ENCODE results near the gene TRAF1. TPM values are rescaled to one million over a fixed set of nuclear protein-coding genes. Genes with fewer than 3 reads are reported as not detected.

The TRAF1 gene
- total RNA-seq, 1 donor from 2014 or later = 8.0 TPM

GRCh38 chr9:120951960-120952618, 25.5 kb upstream of the TRAF1 start:
- no peak for TF ChIP-seq CTCF (IDR thresholded peaks at IDR 0.05; ENCODE audit: unreplicated experiment)
- H3K9me3 Mint-ChIP-seq = no peaks in the 10 kb centered on the region
- no peaks in the 10 kb centered on the region for H3K36me3 Mint-ChIP-seq
- no peaks in the 10 kb centered on the region for H3K27me3 Mint-ChIP-seq (ENCODE audit: low read depth)
- DNase-seq (ENCODE audit: low spot score in 2 of 2, unreplicated experiment in 2 of 2) = no peak
- H3K27ac Mint-ChIP-seq = peak overlapping the region; percentile 78
- H3K4me3 Mint-ChIP-seq = no peak overlapping the region
- peaks cover 27% of the 10 kb centered on the region for H3K4me1 Mint-ChIP-seq

- Mint-ChIP-seq H3K4me3 (no peak overlapping the region), H3K27me3 (ENCODE audit: low read depth) (no peaks in the 10 kb centered on the region), H3K27ac (peak overlapping the region; percentile 73), H3K4me1 (peaks cover 27% of the 10 kb centered on the region), H3K36me3 (no peaks in the 10 kb centered on the region), H3K9me3 (no peaks in the 10 kb centered on the region)
- no peak for DNase-seq (ENCODE audit: low spot score in 2 of 2, unreplicated experiment in 2 of 2)
- TF ChIP-seq CTCF (IDR thresholded peaks at IDR 0.05; ENCODE audit: unreplicated experiment) = no peak
Observed at GRCh38 chr9:120950421-120951388, 24.1 kb upstream of the TRAF1 start.

- Mint-ChIP-seq H3K4me1 (peaks cover 25% of the 10 kb centered on the region), H3K4me3 (no peak overlapping the region), H3K27ac (no peak overlapping the region), H3K9me3 (no peaks in the 10 kb centered on the region), H3K36me3 (no peaks in the 10 kb centered on the region), H3K27me3 (ENCODE audit: low read depth) (no peaks in the 10 kb centered on the region)
- DNase-seq (ENCODE audit: low spot score in 2 of 2, unreplicated experiment in 2 of 2) = no peak
- no peak for TF ChIP-seq CTCF (IDR thresholded peaks at IDR 0.05; ENCODE audit: unreplicated experiment)
Observed at GRCh38 chr9:120949290-120949689, 22.7 kb upstream of the TRAF1 start.

GRCh38 chr9:120948824-120949223, 22.2 kb upstream of the TRAF1 start:
- no peak overlapping the region for H3K27ac Mint-ChIP-seq
- DNase-seq (ENCODE audit: low spot score in 2 of 2, unreplicated experiment in 2 of 2) = no peak
- H3K36me3 Mint-ChIP-seq = no peaks in the 10 kb centered on the region
- H3K27me3 Mint-ChIP-seq (ENCODE audit: low read depth) = no peaks in the 10 kb centered on the region
- no peaks in the 10 kb centered on the region for H3K9me3 Mint-ChIP-seq
- no peak for TF ChIP-seq CTCF (IDR thresholded peaks at IDR 0.05; ENCODE audit: unreplicated experiment)
- peaks cover 23% of the 10 kb centered on the region for H3K4me1 Mint-ChIP-seq
- no peak overlapping the region for H3K4me3 Mint-ChIP-seq

- H3K27ac Mint-ChIP-seq = no peak overlapping the region
- no peaks in the 10 kb centered on the region for H3K27me3 Mint-ChIP-seq (ENCODE audit: low read depth)
- H3K36me3 Mint-ChIP-seq = no peaks in the 10 kb centered on the region
- TF ChIP-seq CTCF (IDR thresholded peaks at IDR 0.05; ENCODE audit: unreplicated experiment) = no peak
- H3K9me3 Mint-ChIP-seq = no peaks in the 10 kb centered on the region
- no peak overlapping the region for H3K4me3 Mint-ChIP-seq
- DNase-seq (ENCODE audit: low spot score in 2 of 2, unreplicated experiment in 2 of 2) = no peak
- H3K4me1 Mint-ChIP-seq = peaks cover 18% of the 10 kb centered on the region
Observed at GRCh38 chr9:120947222-120947621, 20.6 kb upstream of the TRAF1 start.
